OCI-LY7 (cell line): Measurements from ENCODE around the gene ARHGEF17. TPM values are rescaled to one million over a fixed set of nuclear protein-coding genes. Genes with fewer than 3 reads are reported as not detected.
"Not testable (repeated sequence)": the region's sequence is repeated elsewhere in the genome, so short reads cannot be mapped to it uniquely, and the experiment has no call there.

ENCODE experiments used
- BruUV-seq: library from RNA; stranded (reverse); fragments of 400-500 nt; replicated peaks from 2 replicates; lab custom pipeline; 2021; lab: Mats Ljungman, UMichigan
- CTCF ChIA-PET: fragments of 300-600 bp; sonication (Branson Sonifier 250); formaldehyde crosslinking; loops from one replicate; lab custom pipeline; 2022; ENCODE audit warnings: antibody characterized with exemption; ENCODE audit not compliant: unreplicated experiment; lab: Charles Lee
- POLR2A ChIA-PET: fragments of 300-600 bp; sonication (Branson Sonifier 250); formaldehyde crosslinking; loops from one replicate; lab custom pipeline; 2022; ENCODE audit warnings: antibody characterized with exemption; lab: Charles Lee
- DNase-seq: peaks from one replicate; pipeline ENCODE4 v3.0.0-alpha.2; 2015; ENCODE audit warnings: low spot score
- H2AFZ ChIP-seq: fragments of 200-600 bp; sonication (generic), shearing (Covaris generic); 2 replicates; pipeline ENCODE4 v1.6.1; 2014; ENCODE audit warnings: mild to moderate bottlenecking, antibody characterized with exemption, low read length, moderate library complexity
- H3K27ac ChIP-seq: fragments of 200-600 bp; sonication (generic); 2 replicates; pipeline ENCODE4 v1.5.1; 2014; ENCODE audit warnings: mixed run types, low read depth, mild to moderate bottlenecking, moderate library complexity, low read length, inconsistent platforms; ENCODE audit not compliant: poor library complexity, severe bottlenecking
- H3K36me3 ChIP-seq: fragments of 200-600 bp; sonication (generic); 2 replicates; pipeline ENCODE4 v1.6.1; 2014; ENCODE audit warnings: mild to moderate bottlenecking, antibody characterized with exemption, low read length, moderate library complexity, mixed read lengths; ENCODE audit not compliant: insufficient read depth
- H3K4me1 ChIP-seq: fragments of 200-600 bp; sonication (generic); 2 replicates; pipeline ENCODE4 v1.5.1; 2014; ENCODE audit warnings: mild to moderate bottlenecking, low read length; ENCODE audit not compliant: insufficient read depth, poor library complexity, severe bottlenecking
- H3K4me2 ChIP-seq: fragments of 200-600 bp; sonication (generic); 2 replicates; pipeline ENCODE4 v1.6.1; 2014; ENCODE audit warnings: mild to moderate bottlenecking, low read length
- H3K4me3 ChIP-seq: fragments of 200-600 bp; sonication (generic); 2 replicates; pipeline ENCODE4 v1.5.1; 2014; ENCODE audit warnings: mild to moderate bottlenecking, low read depth, low read length; ENCODE audit not compliant: poor library complexity, severe bottlenecking
- H3K79me2 ChIP-seq: fragments of 200-600 bp; sonication (generic); 2 replicates; pipeline ENCODE4 v1.6.1; 2016; ENCODE audit warnings: low read depth, mild to moderate bottlenecking, low read length, moderate library complexity, mixed read lengths; ENCODE audit not compliant: insufficient read depth
- H3K9me2 ChIP-seq: fragments of 200-600 bp; sonication (generic); 2 replicates; pipeline ENCODE4 v1.6.1; 2016; ENCODE audit warnings: mild to moderate bottlenecking, low read length, mixed read lengths; ENCODE audit not compliant: insufficient read depth
- H3K9me3 ChIP-seq: fragments of 200-600 bp; sonication (generic); 2 replicates; pipeline ENCODE4 v1.6.1; 2014; ENCODE audit warnings: mild to moderate bottlenecking, mixed run types, low read length, mixed read lengths
- H4K20me1 ChIP-seq: fragments of 200-600 bp; sonication (generic); 2 replicates; pipeline ENCODE4 v1.6.1; 2014; ENCODE audit warnings: mild to moderate bottlenecking, antibody characterized with exemption, low read length, moderate library complexity, mixed read lengths; ENCODE audit not compliant: insufficient read depth
- EZH2phosphoT487 ChIP-seq: fragments of 200-600 bp; sonication (generic); IDR thresholded peaks from 2 replicates; pipeline ENCODE4 v1.6.1; 2018; ENCODE audit warnings: low read depth, borderline replicate concordance, mild to moderate bottlenecking, mixed run types, antibody characterized with exemption, low read length, moderate library complexity, mixed read lengths
- intact Hi-C: fragments of 100-400 bp; cut with micrococcal nuclease; formaldehyde crosslinking; loops from one replicate; pipeline ENCODE4 v1.10.0; 2022; ENCODE audit not compliant: unreplicated experiment
- total RNA-seq, 2 experiments: library from RNA; depleted of rRNA in 1 of 2; stranded (reverse); fragments of >200 nt in 1 of 2; shearing (Covaris generic) in 1 of 2; gene quantifications; 2 replicates each; pipeline ENCODE4 v1.2.3, GENCODE V29; 2014 to 2022
- TF ChIP-seq, protein P1 (sequence below): fragments of 200-600 bp; sonication (generic); conservative IDR thresholded peaks from 2 replicates; pipeline ENCODE4 v1.5.1; 2014; ENCODE audit warnings: mild to moderate bottlenecking, antibody characterized with exemption, low read length, moderate library complexity, mixed read lengths

Gene ARHGEF17
- total RNA-seq, 2 experiments from 2014 or later: 0.19 to 1.4 TPM

DNA sequence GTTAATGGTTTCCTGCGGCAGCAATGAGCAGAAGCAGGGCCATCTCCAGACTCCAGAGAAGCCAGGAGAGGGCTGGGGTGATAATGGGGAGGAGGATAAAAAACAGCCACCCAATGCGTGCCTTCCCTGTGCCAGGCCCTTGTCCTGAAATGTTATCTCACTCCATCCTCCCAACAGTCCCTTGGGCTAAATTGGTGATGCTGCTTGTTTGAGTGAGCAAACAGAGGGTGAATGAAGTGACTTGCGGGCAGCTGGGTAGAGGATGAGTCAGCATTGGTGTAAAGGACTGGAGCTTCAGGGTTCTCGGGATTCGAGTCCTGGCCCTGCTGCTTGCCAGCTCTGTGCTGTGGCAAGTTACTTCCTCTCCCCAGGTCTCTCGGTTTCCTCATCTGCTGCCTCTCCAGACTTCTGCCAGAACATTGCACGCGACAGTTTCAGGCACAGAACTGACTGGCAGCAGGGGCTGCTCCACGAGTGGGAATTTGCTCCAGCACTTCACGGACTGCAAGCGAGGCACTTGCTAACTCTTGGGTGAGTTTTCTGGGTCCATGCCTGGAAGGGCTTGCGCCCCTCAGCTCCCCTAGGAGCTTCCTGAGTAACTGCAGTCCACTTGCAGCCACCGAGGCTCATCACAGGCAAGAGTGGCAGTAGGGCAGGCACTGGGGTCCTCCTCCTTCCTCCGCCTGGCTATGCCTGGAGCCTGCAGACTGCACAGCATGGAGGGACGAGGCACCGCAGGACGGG, 36.0 kb upstream of the ARHGEF17 start, which contains the start of gene P2RY6:
Gene P2RY6 (plus strand): TSS at position 403 of the 744 bp plus-strand sequence. CDS start 24,181 bp downstream, outside the sequence.
- Histone ChIP-seq H3K36me3 (no peaks in the 10 kb centered on the region), H2AFZ (peak within 1 kb of the TSS; percentile 38; the same call in 1 of the 2 replicates), H3K4me2 (peak within 1 kb of the TSS; percentile 27), H3K27ac (no peak within 1 kb of the TSS), H3K4me3 (no peak within 1 kb of the TSS), H3K4me1 (peaks cover 26% of the 10 kb centered on the region), H3K9me2 (no peaks in the 10 kb centered on the region), H3K79me2 (no peaks in the 10 kb centered on the region), H3K9me3 (no peaks in the 10 kb centered on the region), H4K20me1 (no peaks in the 10 kb centered on the region)
- POLR2A ChIA-PET: interaction anchor here (1.7 kb wide), 1 partner anchor 10 kb away, joined by 3 read pairs; no protein-coding TSS in a partner anchor
- TF ChIP-seq, protein P1, sequence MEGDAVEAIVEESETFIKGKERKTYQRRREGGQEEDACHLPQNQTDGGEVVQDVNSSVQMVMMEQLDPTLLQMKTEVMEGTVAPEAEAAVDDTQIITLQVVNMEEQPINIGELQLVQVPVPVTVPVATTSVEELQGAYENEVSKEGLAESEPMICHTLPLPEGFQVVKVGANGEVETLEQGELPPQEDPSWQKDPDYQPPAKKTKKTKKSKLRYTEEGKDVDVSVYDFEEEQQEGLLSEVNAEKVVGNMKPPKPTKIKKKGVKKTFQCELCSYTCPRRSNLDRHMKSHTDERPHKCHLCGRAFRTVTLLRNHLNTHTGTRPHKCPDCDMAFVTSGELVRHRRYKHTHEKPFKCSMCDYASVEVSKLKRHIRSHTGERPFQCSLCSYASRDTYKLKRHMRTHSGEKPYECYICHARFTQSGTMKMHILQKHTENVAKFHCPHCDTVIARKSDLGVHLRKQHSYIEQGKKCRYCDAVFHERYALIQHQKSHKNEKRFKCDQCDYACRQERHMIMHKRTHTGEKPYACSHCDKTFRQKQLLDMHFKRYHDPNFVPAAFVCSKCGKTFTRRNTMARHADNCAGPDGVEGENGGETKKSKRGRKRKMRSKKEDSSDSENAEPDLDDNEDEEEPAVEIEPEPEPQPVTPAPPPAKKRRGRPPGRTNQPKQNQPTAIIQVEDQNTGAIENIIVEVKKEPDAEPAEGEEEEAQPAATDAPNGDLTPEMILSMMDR: no peak
- CTCF ChIA-PET: no interaction called here
- intact Hi-C loops: no loop called here
- no peak for DNase-seq
- no TSS peak for BruUV-seq

DNA sequence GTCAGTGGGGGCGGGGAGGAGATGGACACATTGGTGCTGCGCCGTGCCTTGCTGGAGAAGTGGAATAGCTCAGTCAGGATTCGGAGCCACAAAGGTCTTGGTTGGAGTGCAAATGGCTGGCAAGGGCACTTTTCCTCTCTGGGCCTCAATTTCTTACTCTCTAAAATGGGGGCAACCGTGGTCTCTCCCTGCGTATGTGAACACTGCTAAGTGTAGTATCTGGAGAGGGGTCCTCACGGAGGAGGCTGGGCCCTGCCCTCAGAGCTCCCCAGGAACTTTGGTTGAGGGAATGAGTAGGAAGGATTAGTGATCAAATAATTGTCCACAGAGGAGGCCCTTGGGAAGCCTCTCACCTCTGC, 35.4 kb upstream of the ARHGEF17 start:
- TF ChIP-seq EZH2phosphoT487: no peak
- TF ChIP-seq, protein P1: no peak
- intact Hi-C loops: no loop called here
- H3K4me1 ChIP-seq: peaks cover 26% of the 10 kb centered on the region
- no peaks in the 10 kb centered on the region for H3K36me3 ChIP-seq
- H3K79me2 ChIP-seq: no peaks in the 10 kb centered on the region
- H3K27ac ChIP-seq: no peak overlapping the region
- H4K20me1 ChIP-seq: no peaks in the 10 kb centered on the region
- H3K4me3 ChIP-seq: no peak overlapping the region
- DNase-seq: no peak
- H2AFZ ChIP-seq: no peak overlapping the region
- ChIA-PET POLR2A (interaction anchor here (1.7 kb wide), 1 partner anchor 9 kb away, joined by 3 read pairs; no protein-coding TSS in a partner anchor), CTCF (no interaction called here)
- H3K4me2 ChIP-seq: no peak overlapping the region
- no TSS peak for BruUV-seq
- H3K9me3 ChIP-seq: no peaks in the 10 kb centered on the region
- H3K9me2 ChIP-seq: no peaks in the 10 kb centered on the region

DNA sequence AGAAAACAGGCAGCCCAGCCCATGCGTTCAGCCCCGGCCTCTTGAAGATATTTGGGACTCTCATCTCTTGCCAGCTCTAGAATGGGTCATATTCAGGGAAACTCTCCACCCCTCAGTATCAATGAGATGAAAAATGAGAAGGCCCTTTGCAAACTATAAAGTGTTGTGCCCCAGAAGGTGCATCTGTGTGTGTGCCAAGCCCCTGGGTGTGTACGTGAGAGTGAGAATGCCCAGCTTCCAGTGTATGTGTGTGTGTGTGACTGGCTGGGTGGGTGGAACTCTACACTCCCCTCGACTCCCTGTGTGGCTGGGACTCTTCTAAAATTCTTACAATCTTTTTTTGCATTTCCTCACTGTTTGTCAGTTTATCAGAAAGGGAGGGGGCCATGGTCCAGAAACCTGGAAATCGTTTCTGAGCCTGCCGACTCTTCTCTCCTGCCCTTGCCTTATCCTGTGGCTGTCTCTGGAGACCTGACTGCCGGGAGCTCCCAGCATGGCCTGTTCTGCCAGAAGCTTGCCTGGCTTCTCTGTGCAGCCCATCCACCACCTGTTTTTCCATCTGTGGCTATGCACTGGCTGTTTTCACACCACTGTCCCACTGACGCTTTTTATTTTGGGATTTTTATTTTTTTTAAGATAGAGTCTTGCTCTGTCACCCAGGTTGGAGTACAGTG, 34.7 kb upstream of the ARHGEF17 start:
- Histone ChIP-seq H3K27ac (no peak overlapping the region), H3K4me1 (peaks cover 26% of the 10 kb centered on the region), H3K79me2 (no peaks in the 10 kb centered on the region), H3K9me2 (no peaks in the 10 kb centered on the region), H3K4me3 (no peak overlapping the region), H2AFZ (no peak overlapping the region), H4K20me1 (no peaks in the 10 kb centered on the region), H3K4me2 (no peak overlapping the region), H3K36me3 (no peaks in the 10 kb centered on the region), H3K9me3 (no peaks in the 10 kb centered on the region)
- DNase-seq: no peak
- TF ChIP-seq, protein P1: no peak
- ChIA-PET CTCF (interaction anchor here (0.6 kb wide), 1 partner anchor 78 kb away, joined by 4 read pairs; no protein-coding TSS in a partner anchor), POLR2A (interaction anchor here (0.6 to 1.7 kb wide), 2 partner anchors 9 to 255 kb away, joined by 3 read pairs; no protein-coding TSS in a partner anchor)
- BruUV-seq: no TSS peak
- intact Hi-C loops: no loop called here

DNA sequence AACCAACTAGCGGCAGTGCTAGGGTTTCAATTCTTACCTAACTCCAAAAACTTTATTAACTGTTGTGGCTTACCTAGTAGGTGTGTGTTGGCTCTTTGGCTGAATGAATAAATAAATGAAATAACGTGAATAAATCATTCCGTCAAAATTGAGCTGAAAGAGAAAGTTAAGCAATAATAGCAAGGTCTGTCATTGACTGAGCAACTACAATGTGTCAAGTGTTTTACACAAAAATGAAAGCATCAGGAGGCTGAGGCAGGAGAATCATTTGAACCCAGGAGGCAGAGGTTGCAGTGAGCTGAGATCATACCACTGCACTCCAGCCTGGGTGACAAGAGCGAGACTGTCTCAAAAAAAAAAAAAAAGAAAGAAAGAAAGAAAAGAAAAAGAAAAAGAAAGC, 33.9 kb upstream of the ARHGEF17 start:
- CTCF ChIA-PET: interaction anchor here (0.8 kb wide), 1 partner anchor 79 kb away, joined by 4 read pairs; no protein-coding TSS in a partner anchor
- H3K27ac ChIP-seq, H3K79me2 ChIP-seq, H4K20me1 ChIP-seq, intact Hi-C loops, H3K36me3 ChIP-seq, H3K9me2 ChIP-seq, H3K4me3 ChIP-seq, BruUV-seq, DNase-seq, POLR2A ChIA-PET, H3K4me2 ChIP-seq, H3K9me3 ChIP-seq, H2AFZ ChIP-seq: not testable (repeated sequence)
- H3K4me1 ChIP-seq: peaks cover 26% of the 10 kb centered on the region
